HL-60/S4 treated with retinoic acid at 250 ng/mL for 4 days and 3 days (cell line): ENCODE data around the gene IMMP2L.
"Not testable (repeated sequence)": the region's sequence is repeated elsewhere in the genome, so short reads cannot be mapped to it uniquely, and the experiment has no call there.

ENCODE experiments used
- in situ Hi-C: fragments of 300-500 bp; cut with MboI; formaldehyde crosslinking; loops from 2 replicates; pipeline ENCODE4 v1.7.0; 2022; ENCODE audit warnings: low sequenced_read_pairs

The IMMP2L gene

DNA sequence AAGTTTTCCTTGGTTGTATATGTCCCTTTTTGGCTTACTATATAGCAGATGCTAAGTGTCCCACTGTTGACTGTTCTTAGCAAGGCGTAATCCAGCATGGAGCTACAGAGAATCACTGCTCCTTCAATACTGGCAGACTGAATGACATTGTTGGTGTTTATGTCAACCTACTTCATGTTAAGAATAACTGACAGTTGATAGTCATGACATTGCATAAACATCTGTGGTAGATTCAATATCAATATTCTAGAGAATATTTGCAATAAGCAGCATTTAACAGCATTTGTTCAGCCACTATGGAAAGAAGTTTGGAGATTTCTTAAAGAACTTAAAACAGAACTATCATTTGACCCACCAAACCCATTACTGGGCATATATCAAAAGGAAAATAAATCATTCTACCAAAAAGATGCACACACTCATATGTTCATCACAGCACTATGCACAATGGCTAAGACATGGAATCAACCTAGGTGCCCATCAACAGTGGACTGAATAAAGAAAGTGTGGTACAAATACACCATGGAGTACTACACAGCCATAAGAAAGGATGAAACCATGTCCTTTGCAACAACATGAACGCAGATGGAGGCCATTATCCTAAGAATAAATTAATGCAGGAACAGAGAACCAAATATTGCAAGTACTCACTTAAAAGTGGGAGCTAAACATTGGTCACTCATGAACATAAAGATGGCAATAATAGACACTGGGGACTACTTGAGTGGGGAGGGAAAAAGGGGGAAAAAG is 88.7 kb downstream of the IMMP2L start:
- in situ Hi-C loops, result no loop called here

DNA sequence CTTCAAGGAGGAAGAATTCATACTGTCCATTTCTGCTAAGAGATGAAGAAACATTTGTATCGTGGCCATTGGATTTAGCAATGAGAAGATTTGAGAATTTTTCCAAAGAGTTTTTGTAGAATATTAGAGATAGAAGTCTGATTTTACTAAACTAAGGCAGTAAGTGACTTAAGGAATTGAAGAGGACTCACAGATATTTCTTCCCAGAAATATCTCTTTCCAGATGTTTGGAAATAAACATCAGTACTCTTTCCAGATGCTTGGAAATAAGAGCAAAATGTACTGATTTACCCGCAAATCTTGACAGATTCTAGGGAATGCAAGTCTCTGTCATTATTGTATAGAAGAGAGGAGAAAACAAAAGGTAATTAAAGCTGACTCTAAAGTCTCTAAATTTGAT is 91.3 kb downstream of the IMMP2L start:
- in situ Hi-C loops, result no loop called here

DNA sequence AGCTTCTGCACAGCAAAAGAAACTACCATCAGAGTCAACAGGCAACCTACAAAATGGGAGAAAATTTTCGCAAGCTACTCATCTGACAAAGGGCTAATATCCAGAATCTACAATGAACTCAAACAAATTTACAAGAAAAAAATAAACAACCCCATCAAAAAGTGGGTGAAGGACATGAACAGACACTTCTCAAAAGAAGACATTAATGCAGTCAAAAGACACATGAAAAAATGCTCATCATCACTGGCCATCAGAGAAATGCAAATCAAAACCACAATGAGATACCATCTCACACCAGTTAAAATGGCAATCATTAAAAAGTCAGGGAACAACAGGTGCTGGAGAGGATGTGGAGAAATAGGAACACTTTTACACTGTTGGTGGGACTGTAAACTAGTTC is 92.4 kb downstream of the IMMP2L start:
- in situ Hi-C loops, result not testable (repeated sequence)

DNA sequence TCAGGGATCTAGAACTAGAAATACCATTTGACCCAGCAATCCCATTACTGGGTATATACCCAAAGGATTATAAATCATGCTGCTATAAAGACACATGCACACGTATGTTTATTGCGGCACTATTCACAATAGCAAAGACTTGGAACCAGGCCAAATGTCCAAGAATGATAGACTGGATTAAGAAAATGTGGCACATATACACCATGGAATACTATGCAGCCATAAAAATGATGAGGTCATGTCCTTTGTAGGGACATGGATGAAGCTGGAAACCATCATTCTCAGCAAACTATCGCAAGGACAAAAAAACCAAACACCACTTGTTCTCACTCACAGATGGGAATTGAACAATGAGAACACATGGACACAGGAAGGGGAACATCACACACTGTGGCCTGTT is 96.5 kb downstream of the IMMP2L start:
- in situ Hi-C loops, result not testable (repeated sequence)

DNA sequence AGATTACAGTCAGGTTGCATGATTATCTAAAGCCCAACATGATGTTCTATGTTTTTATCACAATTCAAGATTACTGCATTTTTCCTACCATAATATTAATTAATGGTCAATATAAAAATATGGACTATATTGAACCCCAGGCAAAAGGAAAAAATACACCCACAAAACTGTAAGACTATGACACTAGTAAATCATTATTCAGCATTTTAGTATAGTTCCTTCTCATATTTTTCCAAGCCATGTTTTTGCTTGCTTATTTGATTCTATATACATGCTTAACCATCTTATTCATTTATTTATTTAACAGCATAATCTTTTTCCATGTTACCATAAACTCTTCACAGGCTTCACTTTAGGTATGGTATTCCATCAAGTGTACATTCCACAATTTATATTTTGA is 101.6 kb downstream of the IMMP2L start:
- in situ Hi-C loops, result no loop called here

DNA sequence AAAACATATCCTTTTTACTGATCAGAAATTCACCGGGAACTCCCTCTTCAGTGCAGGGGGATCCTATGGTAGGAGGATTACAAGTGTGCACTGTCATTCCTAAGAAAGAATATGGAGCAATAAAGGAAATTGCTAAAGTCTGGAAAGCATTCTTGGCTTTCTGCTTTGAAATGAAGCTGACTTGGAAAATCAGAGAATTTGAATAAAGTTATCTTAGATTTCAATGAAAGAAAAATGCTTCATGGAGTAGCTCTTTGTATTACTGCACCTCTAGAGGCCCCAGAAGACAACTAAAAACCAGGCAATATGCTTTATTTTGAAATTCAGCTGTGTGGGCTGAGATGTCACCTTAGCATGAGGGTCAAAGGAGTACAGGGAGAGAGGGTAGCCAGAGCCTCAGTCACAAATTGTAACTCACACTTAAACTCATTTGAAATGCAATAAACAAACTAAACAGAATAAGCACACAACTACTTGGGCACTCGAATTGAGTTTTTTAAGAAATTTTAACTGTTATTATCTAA is 102.5 kb downstream of the IMMP2L start:
- in situ Hi-C loops, result no loop called here

DNA sequence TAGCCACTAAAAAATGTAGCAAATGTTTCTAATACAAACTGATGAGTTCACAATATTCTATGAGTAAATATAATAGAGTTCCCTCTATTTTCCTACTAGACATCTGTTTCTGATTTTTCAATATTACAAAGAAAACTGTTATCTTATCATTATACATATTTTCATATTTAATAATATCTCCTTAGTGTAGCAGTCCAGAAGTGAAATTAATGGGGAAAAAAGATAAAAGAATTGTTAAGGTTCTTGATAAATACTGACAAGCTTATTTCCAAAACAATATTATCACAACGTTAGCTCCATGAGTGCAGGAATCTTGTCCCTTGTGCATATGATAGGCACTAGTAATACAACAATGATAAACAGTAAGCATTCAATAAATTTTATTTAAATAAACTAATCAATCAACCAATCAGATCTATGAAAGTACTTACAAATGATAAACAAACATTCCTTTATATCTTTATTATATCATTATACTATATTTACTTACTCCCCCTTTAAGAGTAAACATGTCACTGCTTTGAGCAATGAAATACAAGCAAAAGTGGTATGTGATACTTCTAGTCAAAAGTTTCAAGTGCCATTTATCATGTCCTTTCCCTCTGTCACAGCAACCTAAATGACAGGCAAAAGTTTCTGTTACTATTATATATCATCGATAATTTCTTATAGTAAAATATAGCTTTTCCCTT is 103.1 kb downstream of the IMMP2L start:
- in situ Hi-C loops, result no loop called here

DNA sequence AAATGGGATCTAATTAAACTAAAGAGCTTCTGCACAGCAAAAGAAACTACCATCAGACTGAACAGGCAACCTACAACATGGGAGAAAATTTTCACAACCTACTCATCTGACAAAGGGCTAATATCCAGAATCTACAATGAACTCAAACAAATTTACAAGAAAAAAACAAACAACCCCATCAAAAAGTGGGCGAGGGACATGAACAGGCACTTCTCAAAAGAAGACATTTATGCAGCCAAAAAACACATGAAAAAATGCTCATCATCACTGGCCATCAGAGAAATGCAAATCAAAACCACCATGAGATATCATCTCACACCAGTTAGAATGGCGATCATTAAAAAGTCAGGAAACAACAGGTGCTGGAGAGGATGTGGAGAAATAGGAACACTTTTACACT is 111.6 kb downstream of the IMMP2L start:
- in situ Hi-C loops, result not testable (repeated sequence)

DNA sequence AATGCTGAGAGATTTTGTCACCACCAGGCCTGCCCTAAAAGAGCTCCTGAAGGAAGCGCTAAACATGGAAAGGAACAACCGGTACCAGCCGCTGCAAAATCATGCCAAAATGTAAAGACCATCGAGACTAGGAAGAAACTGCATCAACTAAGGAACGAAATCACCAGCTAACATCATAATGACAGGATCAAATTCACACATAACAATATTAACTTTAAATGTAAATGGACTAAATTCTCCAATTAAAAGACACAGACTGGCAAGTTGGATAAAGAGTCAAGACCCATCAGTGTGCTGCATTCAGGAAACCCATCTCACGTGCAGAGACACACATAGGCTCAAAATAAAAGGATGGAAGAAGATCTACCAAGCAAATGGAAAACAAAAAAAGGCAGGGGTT is 114.8 kb downstream of the IMMP2L start:
- in situ Hi-C loops, result not testable (repeated sequence)

DNA sequence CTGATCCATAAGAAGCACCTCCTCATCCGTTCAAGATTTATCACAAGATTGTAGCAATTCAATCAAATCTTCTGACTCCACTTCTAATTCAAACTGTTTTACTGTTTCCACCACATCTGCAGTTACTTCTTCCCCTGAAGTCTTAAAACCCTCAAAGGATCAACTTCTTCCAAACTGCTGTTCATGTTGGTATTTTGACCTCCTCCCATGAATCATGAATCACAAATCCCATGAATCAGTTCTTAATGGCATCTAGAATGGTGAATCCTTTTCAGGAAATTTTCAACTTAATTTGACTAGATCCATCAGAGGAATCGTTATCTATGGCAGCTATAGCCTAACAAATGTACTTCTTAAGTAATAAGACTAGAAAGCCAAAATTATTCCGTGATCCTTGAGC is 122.3 kb downstream of the IMMP2L start:
- in situ Hi-C loops, result no loop called here

DNA sequence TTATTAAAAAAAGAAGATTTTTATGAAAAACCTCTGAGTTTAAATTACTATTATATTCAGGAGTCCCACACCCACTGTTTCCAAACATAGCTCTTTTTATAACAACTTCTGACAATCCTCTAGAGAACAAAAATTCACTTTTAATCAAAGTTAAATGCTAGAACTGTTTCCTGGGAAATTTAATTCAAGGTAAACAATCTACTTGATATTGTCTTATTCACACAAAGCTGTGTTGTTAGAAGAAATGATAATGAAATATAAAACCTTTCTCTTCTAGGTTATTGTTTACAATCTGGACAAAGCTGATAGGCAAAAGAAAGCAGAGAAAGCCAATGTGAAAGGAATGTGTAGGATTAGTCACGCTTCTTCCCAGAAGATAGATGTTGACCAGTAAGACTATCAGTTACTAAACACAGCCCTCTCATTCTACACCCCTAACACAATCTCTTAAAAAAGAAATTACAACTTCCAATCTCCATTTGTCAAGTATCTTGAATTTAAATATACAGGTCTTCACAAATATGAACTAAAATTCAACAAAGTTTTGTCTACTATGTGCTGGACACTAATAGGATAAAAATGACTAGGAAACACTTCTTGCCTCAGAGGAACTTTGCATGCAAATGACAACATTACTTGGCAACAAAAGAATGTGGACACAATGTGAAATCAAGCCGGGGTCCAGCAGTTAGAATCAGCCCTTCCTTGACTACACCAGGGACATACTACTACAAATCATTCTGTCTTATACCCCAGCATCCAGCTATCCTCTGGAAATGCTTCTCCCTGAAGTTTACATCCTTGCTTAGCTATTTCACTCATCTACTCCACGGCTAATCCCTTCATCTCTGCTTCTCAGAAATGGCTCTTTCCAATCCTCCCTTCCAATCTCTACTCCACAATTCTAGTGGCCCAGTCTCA is 123.7 kb downstream of the IMMP2L start:
- in situ Hi-C loops, result no loop called here

DNA sequence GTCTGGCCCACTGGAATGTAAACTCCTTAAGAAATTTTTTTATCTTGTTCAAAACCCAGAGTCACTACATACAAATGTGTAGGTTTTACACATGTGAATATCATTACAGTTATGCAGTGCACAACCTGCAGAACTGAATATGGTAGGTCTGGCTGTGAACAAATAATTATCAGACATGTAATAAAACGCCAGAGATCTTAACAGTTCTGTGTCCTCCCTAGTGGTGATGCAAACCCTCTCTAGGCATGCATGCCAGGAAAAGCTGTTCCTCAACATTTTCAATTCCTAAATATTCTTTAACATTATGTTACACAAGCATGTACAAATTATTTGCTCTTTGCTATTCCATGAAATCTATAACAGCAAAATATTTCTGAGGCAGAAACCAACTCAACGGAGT is 124.6 kb downstream of the IMMP2L start:
- in situ Hi-C loops, result no loop called here

DNA sequence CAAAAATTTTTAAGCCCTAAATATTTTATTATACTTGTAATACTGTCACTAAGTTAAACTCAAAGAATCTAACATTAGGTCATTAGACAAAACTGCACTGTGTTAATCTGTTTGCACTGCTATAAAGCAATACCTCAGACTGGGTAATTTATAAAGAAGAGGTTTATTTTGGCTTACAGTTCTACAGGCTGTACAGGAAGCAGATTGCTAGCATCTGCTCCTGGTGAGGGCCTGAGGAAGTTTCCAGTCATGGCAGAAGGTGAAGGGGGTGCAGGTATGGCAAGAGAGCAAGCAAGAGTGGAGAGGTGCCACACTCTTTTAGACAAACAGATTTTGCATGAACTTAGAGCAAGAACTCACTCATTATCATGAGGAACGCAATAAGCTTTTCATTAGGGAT is 125.7 kb downstream of the IMMP2L start:
- in situ Hi-C loops, result no loop called here

DNA sequence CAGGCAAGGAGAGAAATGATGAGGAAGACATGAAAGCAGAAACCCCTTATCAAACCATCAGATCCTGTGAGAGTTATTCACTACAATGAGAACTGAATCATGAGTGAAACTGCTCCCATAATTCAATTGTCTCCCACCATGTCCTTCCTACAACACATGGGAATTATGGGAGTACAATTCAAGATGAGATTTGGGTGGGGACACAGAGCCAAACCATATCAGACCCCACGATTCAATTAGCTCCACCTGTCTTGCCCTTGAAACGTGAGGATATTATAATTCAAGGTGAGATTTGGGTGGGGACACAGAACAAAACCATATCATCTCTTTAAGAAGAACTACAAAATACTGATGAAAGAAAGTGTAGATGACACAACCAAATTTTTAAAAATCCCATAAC is 128.9 kb downstream of the IMMP2L start:
- in situ Hi-C loops, result no loop called here

DNA sequence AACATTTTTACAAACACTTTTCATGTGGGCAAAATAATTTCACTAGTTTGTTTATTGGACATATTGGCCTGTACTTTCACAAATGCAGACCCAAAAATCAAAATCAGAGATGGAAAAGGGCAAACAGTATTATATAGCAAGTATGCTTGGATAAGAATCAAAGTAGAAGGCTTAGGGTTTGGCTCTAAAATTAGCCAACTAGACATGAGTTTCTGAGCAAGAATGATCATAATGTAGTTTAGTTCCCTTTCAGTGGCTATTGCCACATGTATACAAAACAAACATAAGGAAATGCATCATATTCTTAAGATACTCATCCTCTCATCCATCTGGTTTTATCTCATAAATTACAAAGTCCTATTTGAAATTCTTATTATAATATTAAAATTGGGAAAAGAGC is 132.5 kb downstream of the IMMP2L start:
- in situ Hi-C loops, result no loop called here

DNA sequence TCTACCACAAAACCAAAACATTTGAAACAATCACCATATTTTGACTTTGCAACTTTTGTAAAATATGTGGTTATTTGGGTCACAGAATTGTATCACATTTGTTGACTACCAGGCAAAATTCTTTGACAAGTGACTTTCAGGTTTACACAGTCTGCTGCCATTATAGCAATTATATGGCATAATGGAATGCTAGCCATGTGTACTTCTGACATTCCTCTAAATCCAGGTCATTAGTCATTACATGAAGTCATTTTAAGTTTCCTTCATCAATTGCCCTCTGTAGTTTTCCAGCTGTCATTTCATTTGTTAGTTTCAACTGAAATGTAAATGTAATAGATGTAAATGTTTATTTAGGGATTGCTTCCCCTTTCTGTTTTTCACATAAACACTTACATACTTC is 137.5 kb downstream of the IMMP2L start:
- in situ Hi-C loops, result no loop called here

DNA sequence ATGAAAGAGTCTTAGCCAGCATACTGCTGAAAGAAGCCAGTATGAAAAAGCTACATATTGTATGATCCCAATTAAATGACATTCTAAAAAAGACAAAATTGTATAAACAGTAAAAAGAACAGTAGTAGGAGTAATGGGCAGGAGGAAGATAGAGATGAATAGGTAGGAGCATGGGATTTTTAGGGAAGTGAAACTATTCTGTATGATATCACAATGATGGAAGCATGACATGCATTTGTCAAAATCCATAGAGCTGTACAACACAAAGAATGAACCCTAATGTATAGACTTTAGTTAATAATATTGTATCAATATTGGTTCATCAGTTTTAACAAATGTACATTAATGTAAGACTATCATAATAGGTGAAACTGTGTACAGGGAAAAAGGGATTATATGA is 147.9 kb downstream of the IMMP2L start:
- in situ Hi-C loops, result no loop called here

DNA sequence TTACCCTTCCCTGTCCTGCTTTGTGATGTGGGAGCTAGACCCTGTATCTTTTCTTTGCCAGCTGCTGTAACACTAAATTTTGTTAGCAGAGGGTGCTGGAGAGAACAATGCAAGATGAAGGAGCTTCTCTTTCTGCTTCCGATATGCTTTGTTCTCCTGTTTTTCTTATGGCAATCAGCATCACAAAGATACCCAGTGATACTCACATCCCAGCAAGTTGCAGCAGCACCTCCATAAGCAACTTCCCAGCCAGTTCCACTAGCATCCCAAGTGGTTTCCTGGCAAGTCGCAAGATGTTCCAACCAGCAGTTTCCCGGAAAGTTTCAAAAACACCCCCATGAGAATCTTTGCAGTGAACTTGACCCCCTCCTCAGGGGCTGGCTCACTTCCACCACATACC is 148.6 kb downstream of the IMMP2L start:
- in situ Hi-C loops, result no loop called here

DNA sequence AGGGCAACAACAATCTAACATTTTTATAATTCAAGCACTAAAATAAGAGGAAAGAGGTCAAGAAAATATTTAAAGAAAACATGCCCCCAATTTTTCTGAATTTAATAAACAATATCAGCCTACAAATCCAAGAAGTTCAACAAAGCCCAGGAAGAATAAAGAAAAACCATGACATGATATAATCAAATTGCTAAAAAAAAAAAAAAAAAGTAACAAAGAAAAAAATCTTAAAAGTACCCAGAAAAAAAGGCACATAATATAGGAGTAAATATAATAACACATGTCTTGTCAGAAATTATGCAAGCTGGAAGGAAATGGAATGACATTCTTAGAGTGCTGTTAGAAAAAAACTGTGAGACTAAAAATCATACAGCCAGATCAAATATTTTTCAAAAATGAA is 151.4 kb downstream of the IMMP2L start:
- in situ Hi-C loops, result no loop called here

DNA sequence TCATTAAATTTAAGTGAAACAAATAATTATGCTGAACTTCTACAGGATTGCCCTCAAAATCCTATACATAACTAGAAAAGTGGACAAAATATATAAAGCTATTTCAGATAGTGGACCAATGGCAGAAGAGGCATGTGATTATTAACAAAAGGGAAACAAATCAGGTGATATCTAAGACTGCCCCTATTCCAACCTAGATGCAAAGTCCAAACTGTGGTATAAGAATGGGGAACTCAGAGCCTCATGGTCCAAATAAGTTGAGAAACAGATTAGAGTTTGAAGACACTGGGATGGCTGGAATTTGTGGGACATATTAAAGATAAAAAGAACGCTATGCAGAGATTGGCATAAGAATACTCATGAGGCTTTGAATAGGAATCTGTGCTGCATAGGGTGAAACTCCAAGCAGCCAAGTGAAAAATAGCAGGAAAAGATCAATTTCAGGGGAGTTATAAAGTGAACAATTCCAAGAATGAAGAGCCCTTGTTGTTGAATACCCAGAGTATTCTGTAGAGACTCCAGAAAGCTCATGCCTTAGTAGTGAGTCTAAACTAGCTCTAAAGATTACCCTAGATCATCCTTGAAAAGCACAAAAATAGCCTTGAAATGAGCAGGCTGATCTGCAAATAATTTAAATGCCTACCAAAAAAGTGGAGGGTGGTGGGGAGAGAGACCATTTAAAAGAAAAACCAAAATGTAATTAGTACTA is 152.4 kb downstream of the IMMP2L start:
- in situ Hi-C loops, result no loop called here

DNA sequence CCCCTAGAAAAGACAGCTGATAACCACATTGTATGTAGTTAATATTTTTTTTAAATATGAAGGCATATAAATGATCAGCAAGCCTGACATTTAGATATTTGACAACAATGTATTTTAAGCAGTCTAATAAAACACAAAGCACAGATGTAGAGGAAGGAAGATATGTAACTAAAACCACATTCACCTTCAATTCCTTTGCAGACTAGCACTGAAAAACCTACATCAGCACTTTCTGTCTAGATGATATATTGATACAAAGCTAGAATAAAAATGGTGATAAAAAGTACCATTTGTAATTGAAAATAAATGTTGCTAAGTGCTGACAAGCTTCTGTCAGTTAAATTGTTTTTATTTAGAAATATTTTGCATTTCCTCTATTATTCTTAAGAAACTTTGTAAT is 153.6 kb downstream of the IMMP2L start:
- in situ Hi-C loops, result no loop called here
